ENCODE data around the gene METTL8. TPM values are rescaled to one million over a fixed set of nuclear protein-coding genes. Genes with fewer than 3 reads are reported as not detected.
"Not testable (repeated sequence)": the region's sequence is repeated elsewhere in the genome, so short reads cannot be mapped to it uniquely, and the experiment has no call there.

METTL8 gene
- total RNA-seq, 1 donor from 2014 or later = 10.5 TPM

GRCh38 chr2:171406044-171406443 lies 27.7 kb downstream of the METTL8 start:
- DNase-seq (ENCODE audit: low spot score) = no peak
- intact Hi-C loops (cut with DNase I) = no loop called here

GRCh38 chr2:171405546-171405945 lies 28.2 kb downstream of the METTL8 start:
- intact Hi-C loops (cut with DNase I) = no loop called here

DNA sequence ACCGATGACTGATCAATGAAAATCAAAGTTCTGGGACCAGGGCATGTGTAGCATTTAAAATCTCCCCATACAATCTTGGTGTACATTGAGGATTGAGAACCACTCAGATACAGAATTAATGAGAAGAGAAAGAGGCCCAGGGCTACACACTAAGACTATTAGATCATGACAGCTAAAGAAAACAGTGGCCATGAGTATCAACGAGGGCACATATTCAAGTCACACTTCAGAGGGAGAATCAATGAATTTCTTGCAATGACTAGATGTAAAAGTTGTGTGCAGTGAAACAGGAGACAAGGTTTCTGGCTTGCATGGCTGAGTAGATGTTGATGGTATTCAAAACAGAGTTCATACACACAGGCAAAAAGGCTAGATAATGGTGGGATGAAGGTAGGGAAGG lies 29.1 kb downstream of the METTL8 start:
- intact Hi-C loops (cut with DNase I) = no loop called here
- no peak for DNase-seq (ENCODE audit: low spot score)

More at GRCh38 chr2:171405546-171405945, 28.2 kb downstream of the METTL8 start:
- no peak for DNase-seq (ENCODE audit: low spot score)

- no peak for DNase-seq (ENCODE audit: low spot score)
- intact Hi-C loops (cut with DNase I) = no loop called here
Measured at GRCh38 chr2:171404261-171404660, 29.5 kb downstream of the METTL8 start.

DNA sequence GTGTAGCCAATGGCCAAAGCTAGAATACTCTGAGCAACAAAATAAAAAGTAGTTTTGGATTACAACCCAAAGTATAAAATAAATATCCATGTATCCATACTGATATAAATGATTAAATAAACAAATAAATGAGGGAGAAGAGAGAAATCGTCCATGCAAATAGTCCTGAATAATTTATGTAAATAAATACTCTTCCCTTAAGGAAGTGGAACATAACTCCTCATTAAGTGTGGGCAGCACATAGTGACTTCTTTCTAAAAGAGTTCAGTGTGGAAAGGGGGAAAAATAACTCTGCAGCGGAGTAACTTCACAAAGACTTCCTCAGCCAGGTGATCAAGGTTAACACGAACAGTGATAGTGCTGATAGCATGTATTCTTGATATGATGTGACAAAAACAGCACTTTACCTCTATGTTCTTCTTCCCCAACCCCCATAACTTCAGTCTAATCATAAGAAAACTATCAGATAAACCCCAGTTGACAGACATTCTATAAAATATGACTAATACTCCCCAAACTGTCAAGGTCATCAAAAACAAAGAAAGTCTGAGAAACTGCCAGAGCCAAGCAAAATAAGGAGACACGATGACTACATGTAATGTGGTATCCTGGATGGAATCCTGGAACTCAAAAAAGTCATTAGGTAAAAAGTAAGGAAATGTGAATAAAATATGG lies 30.7 kb downstream of the METTL8 start:
- intact Hi-C loops (cut with DNase I) = no loop called here
- DNase-seq (ENCODE audit: low spot score) = no peak

DNA sequence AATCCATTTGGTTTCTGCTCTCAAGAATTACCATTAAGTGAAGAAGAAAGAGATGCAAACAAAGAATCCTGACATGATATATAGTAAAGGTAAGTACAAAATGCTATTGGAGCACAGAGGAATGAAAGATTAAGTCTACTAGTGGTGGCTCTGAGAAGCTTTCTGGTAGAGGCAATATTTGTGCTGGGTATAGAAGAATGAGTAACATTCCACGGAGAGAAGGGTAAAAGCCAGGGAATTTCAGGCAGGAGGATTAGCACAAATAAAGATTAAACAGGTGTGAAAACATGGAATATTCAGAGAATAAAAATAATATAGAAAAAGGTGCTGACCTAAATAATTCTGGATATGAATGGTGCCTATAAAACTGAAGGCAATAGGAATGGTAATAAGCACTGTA lies 31.8 kb downstream of the METTL8 start:
- DNase-seq (ENCODE audit: low spot score) = no peak
- intact Hi-C loops (cut with DNase I) = no loop called here

GRCh38 chr2:171400395-171400794 lies 33.4 kb downstream of the METTL8 start:
- intact Hi-C loops (cut with DNase I) = no loop called here
- no peak for DNase-seq (ENCODE audit: low spot score)

DNA sequence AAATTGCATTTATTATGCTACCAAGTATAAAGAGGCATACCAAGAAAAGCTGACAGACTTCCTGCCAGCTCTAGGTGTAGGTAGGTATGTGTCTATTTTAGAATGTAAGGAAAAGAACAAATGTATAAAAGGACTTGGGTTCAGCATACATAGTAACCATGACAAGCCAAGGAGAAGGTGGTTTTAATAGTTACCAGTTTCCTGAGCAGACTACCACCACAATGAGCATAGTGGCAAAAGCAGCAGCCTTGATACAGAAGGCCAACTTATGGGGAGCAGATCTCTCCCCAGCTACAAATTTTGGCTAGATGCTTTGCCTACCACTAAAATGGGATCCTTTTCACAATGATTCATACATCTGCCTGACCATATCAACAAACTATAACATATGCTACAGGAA lies 34.5 kb downstream of the METTL8 start:
- intact Hi-C loops (cut with DNase I) = no loop called here
- no peak for DNase-seq (ENCODE audit: low spot score)

DNA sequence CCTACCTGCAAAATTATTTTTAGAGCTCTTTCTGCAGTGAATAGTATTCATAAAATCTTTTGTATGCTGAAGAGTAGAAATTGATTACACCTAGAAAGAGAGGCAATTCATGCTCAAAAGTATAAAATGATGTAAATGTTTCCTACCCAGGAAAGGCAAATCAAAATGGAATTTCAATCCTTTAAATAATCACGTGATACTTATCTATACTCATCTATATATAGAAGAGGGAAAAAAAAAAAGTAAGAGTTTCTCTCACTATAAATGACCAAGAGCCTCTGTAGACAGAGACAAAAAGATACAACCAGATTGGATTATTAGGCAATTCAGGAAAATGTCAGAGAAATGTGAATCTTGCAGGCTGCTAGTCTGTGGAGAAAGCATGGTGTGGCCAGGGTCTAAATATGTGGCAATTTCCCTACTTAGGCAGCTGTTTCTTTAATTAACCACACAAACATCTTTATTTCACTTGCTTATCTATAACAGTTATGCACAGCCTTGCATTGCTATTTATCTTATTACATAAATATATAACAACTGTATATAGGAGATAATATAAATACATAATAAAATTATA lies 39.5 kb downstream of the METTL8 start:
- DNase-seq (ENCODE audit: low spot score) = no peak
- intact Hi-C loops (cut with DNase I) = no loop called here

- no peak for DNase-seq (ENCODE audit: low spot score)
- intact Hi-C loops (cut with DNase I) = no loop called here
Measured at GRCh38 chr2:171393487-171393886, 40.3 kb downstream of the METTL8 start.

- no peak for DNase-seq (ENCODE audit: low spot score)
- intact Hi-C loops (cut with DNase I) = no loop called here
Measured at GRCh38 chr2:171391532-171391931, 42.3 kb downstream of the METTL8 start.

- intact Hi-C loops (cut with DNase I) = no loop called here
- DNase-seq (ENCODE audit: low spot score) = no peak
Measured at GRCh38 chr2:171390941-171391516, 42.8 kb downstream of the METTL8 start.

DNA sequence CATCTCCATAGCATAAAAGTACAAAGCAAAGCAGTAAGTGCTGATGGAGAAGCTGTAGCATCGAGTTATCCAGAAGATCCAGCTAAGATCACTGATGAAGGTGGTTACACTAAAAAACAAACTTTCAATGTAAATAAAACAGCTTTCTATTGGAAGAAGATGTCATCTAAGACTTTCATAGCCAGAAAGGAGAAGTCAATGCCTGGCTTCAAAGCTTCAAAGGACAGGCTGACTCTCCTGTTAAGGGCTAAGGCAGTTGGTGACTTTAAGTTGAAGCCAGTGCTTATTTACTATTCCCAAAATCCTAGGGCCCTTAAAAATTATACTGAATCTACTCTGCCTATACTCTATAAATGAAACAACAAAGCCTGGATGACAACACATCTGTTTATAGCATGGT lies 44.0 kb downstream of the METTL8 start:
- DNase-seq (ENCODE audit: low spot score) = no peak
- intact Hi-C loops (cut with DNase I) = no loop called here

DNA sequence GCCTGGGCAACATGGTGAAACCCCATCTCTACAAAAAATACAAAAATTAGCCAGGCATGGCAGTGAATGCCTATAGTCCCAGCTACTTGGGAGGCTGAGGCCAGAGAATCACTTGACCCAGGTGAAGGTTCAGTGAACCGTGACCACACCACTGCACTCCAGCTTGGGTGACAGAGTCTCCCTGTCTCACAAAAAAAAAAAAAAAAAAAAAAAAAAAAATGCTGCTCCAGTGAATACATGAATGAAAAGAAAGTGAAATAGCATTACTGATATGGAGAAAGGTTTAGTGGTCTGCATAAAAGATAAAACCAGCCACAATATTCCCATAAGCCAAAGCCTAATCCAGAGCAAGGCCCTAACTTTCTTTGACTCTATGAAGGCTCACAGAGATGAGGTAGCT lies 44.5 kb downstream of the METTL8 start:
- intact Hi-C loops (cut with DNase I) = no loop called here
- DNase-seq (ENCODE audit: low spot score) = no peak

DNA sequence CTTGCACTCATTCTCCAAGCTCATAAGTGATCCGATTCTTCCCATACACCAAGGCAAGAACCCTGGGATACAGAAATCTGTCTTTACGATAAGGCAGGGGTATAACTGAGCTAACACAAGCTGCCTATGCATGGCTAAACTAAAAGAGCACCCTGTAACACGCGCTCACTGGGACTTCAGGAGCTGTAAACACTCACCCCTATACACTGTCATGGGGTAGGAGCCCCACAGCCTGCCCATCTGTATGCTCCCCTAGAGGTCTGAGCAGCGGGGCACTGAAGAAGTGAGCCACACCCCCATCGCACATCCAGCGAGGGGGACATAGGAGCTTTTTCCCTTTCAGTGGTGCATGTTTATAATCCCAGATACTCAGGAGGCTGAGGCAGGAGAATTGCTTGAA lies 46.7 kb downstream of the METTL8 start:
- no peak for DNase-seq (ENCODE audit: low spot score)
- intact Hi-C loops (cut with DNase I) = no loop called here

DNA sequence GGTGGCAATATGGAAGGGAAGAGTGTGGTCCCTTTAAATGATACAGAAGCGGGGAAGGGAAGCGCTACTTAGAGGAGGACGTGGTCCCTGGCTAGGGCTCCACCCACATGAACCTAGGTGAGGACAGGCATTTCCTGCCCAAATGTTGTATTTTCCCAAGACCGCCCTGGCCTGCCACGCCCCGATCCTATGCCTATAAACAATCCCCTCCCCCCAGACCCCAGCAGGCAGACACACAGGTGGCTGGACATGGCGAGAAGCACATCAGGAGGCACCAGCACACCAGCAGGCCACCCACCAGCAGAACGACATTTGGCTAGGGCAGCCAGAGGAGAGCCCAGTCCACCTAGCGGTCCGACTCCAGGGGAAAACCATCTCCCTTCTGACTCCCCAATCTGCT lies 47.2 kb downstream of the METTL8 start:
- intact Hi-C loops (cut with DNase I) = no loop called here
- no peak for DNase-seq (ENCODE audit: low spot score)

DNA sequence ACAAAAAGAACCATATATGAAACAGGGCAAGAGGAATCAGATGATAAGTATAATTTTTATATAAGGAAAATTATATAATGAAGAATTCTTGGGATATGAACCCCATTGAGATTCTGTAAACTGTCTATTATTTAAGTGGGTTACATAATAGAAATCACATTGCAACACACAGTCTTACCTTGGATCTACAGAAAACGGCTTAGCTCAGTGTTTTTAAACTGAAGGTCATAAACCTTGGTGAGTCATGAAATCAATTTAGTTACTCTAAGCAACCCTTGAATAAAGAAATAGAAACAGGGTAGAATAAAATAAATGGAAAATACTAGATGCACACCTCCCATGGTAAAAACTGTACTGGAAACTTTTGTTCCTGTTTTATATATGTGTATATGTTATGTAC lies 50.7 kb downstream of the METTL8 start:
- intact Hi-C loops (cut with DNase I) = no loop called here
- no peak for DNase-seq (ENCODE audit: low spot score)

- intact Hi-C loops (cut with DNase I); DNase-seq (ENCODE audit: low spot score): not testable (repeated sequence)
Measured at GRCh38 chr2:171382175-171382574, 51.6 kb downstream of the METTL8 start.

GRCh38 chr2:171377852-171378251 lies 55.9 kb downstream of the METTL8 start:
- intact Hi-C loops (cut with DNase I); DNase-seq (ENCODE audit: low spot score): not testable (repeated sequence)

DNA sequence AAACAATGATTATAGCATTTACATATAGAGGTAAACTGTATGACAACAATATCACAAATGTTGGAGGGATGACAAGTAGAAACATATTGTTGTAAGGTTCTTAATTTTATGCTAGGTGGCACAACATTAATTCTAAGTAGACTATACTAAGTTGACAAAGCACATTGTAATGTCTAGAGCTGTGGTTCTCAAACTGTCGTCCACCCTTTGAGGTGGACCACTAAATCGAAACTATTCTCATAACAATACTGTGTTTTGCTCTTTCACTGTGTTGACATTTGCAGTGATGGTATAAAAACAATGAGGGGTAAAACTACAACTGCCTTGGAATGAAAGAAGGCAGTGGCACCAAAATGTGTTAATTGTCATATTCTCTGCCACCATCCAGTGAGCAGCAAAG lies 66.1 kb downstream of the METTL8 start:
- intact Hi-C loops (cut with DNase I) = no loop called here
- no peak for DNase-seq (ENCODE audit: low spot score)

- intact Hi-C loops (cut with DNase I) = no loop called here
- no peak for DNase-seq (ENCODE audit: low spot score)
Measured at GRCh38 chr2:171365778-171366177, 68.0 kb downstream of the METTL8 start.
